HEK293 (cell line): ENCODE measurements around the gene NKD1.

Experiments used
- ZNF544 ChIP-seq: fragments of 450-650 bp; formaldehyde crosslinking; IDR thresholded peaks from 2 replicates; pipeline ENCODE4 v1.5.0; 2017; ENCODE audit warnings: missing biosample characterization, missing genetic modification characterization
- TF ChIP-seq, protein P1 (sequence below): fragments of 450-650 bp; formaldehyde crosslinking; IDR thresholded peaks from 2 replicates; pipeline ENCODE4 v1.5.1; 2016; ENCODE audit warnings: missing biosample characterization, missing genetic modification characterization

DNA sequence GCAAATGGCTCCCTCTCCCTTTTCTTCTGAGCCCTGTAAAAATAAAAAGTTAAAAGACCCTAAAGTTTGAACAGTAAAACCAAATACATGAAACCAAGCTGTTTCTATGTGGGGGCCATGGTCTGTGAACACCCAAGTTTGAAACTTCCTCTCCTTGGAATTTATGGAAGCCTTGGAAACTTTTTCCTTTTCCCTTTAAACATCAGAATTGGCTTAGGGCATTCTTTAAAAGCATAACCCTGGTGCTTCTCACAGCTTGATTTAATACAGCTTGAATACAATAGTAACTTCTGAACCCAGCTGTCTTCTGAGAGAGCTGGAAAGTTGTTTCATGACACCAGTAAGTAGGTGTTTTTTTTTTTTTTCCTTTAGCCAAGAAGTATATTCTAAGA is 26.5 kb downstream of the NKD1 start:
- TF ChIP-seq ZNF544 (tag by site-specific recombination), result no peak
- TF ChIP-seq, protein P1, sequence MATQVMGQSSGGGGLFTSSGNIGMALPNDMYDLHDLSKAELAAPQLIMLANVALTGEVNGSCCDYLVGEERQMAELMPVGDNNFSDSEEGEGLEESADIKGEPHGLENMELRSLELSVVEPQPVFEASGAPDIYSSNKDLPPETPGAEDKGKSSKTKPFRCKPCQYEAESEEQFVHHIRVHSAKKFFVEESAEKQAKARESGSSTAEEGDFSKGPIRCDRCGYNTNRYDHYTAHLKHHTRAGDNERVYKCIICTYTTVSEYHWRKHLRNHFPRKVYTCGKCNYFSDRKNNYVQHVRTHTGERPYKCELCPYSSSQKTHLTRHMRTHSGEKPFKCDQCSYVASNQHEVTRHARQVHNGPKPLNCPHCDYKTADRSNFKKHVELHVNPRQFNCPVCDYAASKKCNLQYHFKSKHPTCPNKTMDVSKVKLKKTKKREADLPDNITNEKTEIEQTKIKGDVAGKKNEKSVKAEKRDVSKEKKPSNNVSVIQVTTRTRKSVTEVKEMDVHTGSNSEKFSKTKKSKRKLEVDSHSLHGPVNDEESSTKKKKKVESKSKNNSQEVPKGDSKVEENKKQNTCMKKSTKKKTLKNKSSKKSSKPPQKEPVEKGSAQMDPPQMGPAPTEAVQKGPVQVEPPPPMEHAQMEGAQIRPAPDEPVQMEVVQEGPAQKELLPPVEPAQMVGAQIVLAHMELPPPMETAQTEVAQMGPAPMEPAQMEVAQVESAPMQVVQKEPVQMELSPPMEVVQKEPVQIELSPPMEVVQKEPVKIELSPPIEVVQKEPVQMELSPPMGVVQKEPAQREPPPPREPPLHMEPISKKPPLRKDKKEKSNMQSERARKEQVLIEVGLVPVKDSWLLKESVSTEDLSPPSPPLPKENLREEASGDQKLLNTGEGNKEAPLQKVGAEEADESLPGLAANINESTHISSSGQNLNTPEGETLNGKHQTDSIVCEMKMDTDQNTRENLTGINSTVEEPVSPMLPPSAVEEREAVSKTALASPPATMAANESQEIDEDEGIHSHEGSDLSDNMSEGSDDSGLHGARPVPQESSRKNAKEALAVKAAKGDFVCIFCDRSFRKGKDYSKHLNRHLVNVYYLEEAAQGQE (tag by site-specific recombination), result no peak
